Pancreas (tissue), 10 donors: ENCODE results near the gene PRDX6. TPM values are rescaled to one million over a fixed set of nuclear protein-coding genes. Genes with fewer than 3 reads are reported as not detected.
"Not testable (repeated sequence)": the region's sequence is repeated elsewhere in the genome, so short reads cannot be mapped to it uniquely, and the experiment has no call there.

Source experiments
- ATAC-seq, 4 donors: fragments of 200-7000 bp; cut with Tn5 transposase; one replicate each; pipeline versions ENCODE4 v1.8.0 to v1.9.1; 2020; ENCODE audit warnings: mild to moderate bottlenecking in 4 of 4, moderate library complexity in 4 of 4
- DNase-seq, 6 donors: peaks; one replicate each; pipeline ENCODE4 v3.0.0-alpha.2; 2020
- FAIRE-seq: peaks from 2 replicates; lab custom pipeline; 2012; peaks lifted over from hg19 to GRCh38; lab: Jason Lieb, UNC
- H3K27ac ChIP-seq, 4 donors: fragments of 200-600 bp; sonication (generic); 1 replicate in 3 of 4; 2 replicates in 1 of 4; pipeline versions ENCODE4 v1.5.0 to v1.8.0; 2020
- H3K27me3 ChIP-seq, 4 donors: fragments of 200-600 bp; one replicate each; pipeline ENCODE4 v1.8.0; 2021
- H3K36me3 ChIP-seq, 3 donors: fragments of 200-600 bp; sonication (generic) in 1 of 3; one replicate each; pipeline versions ENCODE4 v1.5.0 to v1.8.0; 2020 to 2021
- H3K4me1 ChIP-seq, 3 donors: fragments of 200-600 bp; one replicate each; pipeline ENCODE4 v1.8.0; 2021
- H3K4me3 ChIP-seq, 4 donors: fragments of 200-600 bp; sonication (generic) in 2 of 4; one replicate each; pipeline versions ENCODE4 v1.5.0 to v1.8.0; 2020 to 2021
- H3K9me3 ChIP-seq, 4 donors: fragments of 200-600 bp; one replicate each; pipeline ENCODE4 v1.8.0; 2021
- CTCF ChIP-seq, 4 donors: fragments of 200-600 bp; sonication (generic) in 3 of 4; IDR thresholded peaks; one replicate each; pipeline versions ENCODE4 v1.5.0 to v1.8.0; 2021; ENCODE audit warnings: antibody characterized with exemption in 4 of 4
- WGBS, 2 donors: extraction: QIAGEN DNeasy Blood & Tissue Kit; methylation state at CpG; one replicate each; pipeline ENCODE4 v1.1.7; 2013; 5-methylcytosine and 5-hydroxymethylcytosine counted together
- intact Hi-C, 3 donors: fragments of 100-400 bp; cut with DNase I; formaldehyde crosslinking; loops; one replicate each; pipeline versions ENCODE4 v1.11.1 to v1.14.2; 2022
- polyA plus RNA-seq, 2 donors: library from polyadenylated mRNA; stranded (reverse); fragments of 200-250 nt; gene quantifications; one replicate each; pipeline ENCODE4 v1.2.3, GENCODE V29; 2013
- total RNA-seq, 6 donors: library from RNA; stranded (reverse); fragmentation: NEBNext Ultra II Directional in 4 of 6; extraction: Animal tissue kit (Norgen Biotek cat#: 25700) in 4 of 6; gene quantifications; one replicate each; pipeline versions ENCODE4 v1.2.1 to v1.2.4, GENCODE V29; 2021 to 2023
- donor health status: healthy with polysubstance abuse.
- donor health status: DM: no; HTN: no; CAD: no; lungs with moderate emphysema.
- donor health status: DM: no; HTN: no; CAD: no.
- donor health status: control.
- donor health status: control.
- donor health status: Bipolar disorder and iron deficiency.
- donor health status: DM: yes; HTN: yes; CAD: no.
- donor health status: DM: no; HTN: no; CAD: no.
- donor health status: DM: no; HTN: no; CAD: no.
- donor health status: DM: yes; HTN: yes; CAD: no.

Gene PRDX6
- total and polyA plus RNA-seq, 8 donors, result 89.8 to 129 (median 106) TPM

- no peaks in the 10 kb centered on the region for H3K9me3 ChIP-seq
- peaks cover 0 to 8% (median 0%) of the 10 kb centered on the region in 3 donors for H3K4me1 ChIP-seq
- FAIRE-seq (no peak), DNase-seq (no peak), ATAC-seq (no peak)
- 90 to 91% methylated on average over 4 of the region's 4 CpGs for WGBS, 2 donors
- H3K27ac ChIP-seq, result no peak overlapping the region
- no peak overlapping the region for H3K4me3 ChIP-seq
- H3K27me3 ChIP-seq, result no peaks in the 10 kb centered on the region
- no peaks in the 10 kb centered on the region for H3K36me3 ChIP-seq
- intact Hi-C loops, result no loop called here
- no peak for TF ChIP-seq CTCF (IDR thresholded peaks at IDR 0.05)
These were observed 9.7 kb upstream of the PRDX6 start for GRCh38 chr1:173467426-173467825.

DNA sequence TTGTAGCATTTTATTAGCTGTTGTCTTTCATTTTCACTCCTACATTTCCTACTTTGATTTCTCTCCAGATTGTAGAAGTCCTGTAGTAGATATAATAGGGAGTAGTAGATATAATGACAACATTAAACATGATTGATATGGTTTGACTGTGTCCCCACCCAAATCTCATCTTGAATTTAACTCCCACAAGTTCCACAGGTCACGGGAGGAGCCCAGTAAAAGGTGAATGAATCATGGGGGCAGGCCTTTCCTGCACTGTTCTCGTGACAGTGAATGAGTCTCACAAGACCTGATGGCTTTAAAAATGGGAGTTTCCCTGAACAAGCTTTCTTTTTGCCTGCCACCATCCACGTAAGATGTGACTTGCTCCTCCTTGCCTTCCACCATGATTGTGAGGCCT lies 7.5 kb upstream of the PRDX6 start:
- no peak for FAIRE-seq
- TF ChIP-seq CTCF (IDR thresholded peaks at IDR 0.05), result no peak
- intact Hi-C loops, result no loop called here
- H3K9me3 ChIP-seq, result no peaks in the 10 kb centered on the region
- no peaks in the 10 kb centered on the region for H3K27me3 ChIP-seq
- WGBS, 2 donors, result 97% methylated on average over 3 of the region's 3 CpGs
- peaks cover 8 to 15% (median 12%) of the 10 kb centered on the region in 3 donors for H3K4me1 ChIP-seq
- no peaks in the 10 kb centered on the region for H3K36me3 ChIP-seq
- DNase-seq, result no peak
- H3K27ac ChIP-seq, result no peak overlapping the region
- H3K4me3 ChIP-seq, result no peak overlapping the region
- ATAC-seq, result no peak

DNA sequence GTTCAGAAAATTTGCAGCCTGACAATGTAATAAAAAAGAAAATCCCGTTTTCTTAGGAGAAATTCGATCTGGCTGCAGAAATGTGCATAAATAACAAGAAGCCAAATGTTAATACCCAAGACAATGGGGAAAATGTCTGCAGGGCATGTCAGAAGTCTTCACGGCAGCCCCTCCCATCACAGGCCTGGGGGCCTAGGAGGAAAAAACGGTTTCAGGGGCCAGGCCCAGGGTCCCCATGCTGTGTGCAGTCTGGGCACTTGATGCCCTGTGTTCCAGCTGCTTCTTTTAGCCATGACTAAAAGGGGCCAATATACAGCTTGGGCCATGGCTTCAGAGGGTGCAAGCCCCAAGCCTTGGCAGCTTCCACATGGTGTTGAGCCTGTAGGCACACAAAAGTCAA lies 6.5 kb upstream of the PRDX6 start:
- WGBS, 2 donors, result 94 to 99% methylated on average over 4 of the region's 4 CpGs
- TF ChIP-seq CTCF (IDR thresholded peaks at IDR 0.05), result no peak
- peaks cover 8 to 25% (median 12%) of the 10 kb centered on the region in 3 donors for H3K4me1 ChIP-seq
- no peak overlapping the region for H3K27ac ChIP-seq
- H3K36me3 ChIP-seq, result no peaks in the 10 kb centered on the region
- ATAC-seq (no peak), FAIRE-seq (no peak), DNase-seq (no peak)
- H3K27me3 ChIP-seq, result no peaks in the 10 kb centered on the region
- intact Hi-C loops, result no loop called here
- H3K9me3 ChIP-seq, result no peaks in the 10 kb centered on the region
- H3K4me3 ChIP-seq, result no peak overlapping the region

DNA sequence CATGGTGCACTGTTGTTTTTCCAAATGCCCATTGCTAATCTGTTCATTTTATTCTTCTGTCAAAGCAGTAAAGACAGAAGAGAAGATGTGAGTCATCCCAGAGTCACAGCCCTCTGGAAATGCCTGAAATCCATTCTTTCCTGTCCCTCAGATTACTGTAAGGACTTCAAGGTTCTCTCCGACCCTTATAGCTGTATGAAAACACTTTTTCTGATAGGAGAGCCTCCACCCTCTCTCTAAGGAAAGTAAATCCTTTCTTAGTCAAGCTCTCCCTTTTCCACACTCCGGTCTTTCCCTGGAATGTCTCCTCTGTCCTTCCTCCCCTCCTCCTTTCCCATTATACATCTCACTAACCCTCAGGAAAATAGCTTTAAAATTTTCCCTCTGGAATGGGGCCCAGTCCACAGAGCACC lies 3.5 kb upstream of the PRDX6 start:
- peaks cover 8 to 37% (median 15%) of the 10 kb centered on the region in 3 donors for H3K4me1 ChIP-seq
- H3K36me3 ChIP-seq, result no peaks in the 10 kb centered on the region
- intact Hi-C loops, result no loop called here
- no peak overlapping the region for H3K4me3 ChIP-seq
- TF ChIP-seq CTCF (IDR thresholded peaks at IDR 0.05), result no peak
- WGBS, 2 donors, result 56 to 64% methylated on average over 2 of the region's 2 CpGs
- FAIRE-seq (no peak), DNase-seq (no peak), ATAC-seq (no peak)
- H3K27ac ChIP-seq, result peak overlapping the region in 3 of 4 donors; percentile 12 to 98 (median 98)
- H3K27me3 ChIP-seq, result no peaks in the 10 kb centered on the region
- H3K9me3 ChIP-seq, result no peaks in the 10 kb centered on the region

- intact Hi-C loops, result no loop called here
- Histone ChIP-seq H3K9me3 (no peaks in the 10 kb centered on the region), H3K36me3 (no peaks in the 10 kb centered on the region), H3K27ac (peak overlapping the region in 3 of 4 donors; percentile 0 to 98 (median 98)), H3K4me1 (peaks cover 13 to 43% (median 19%) of the 10 kb centered on the region in 3 donors), H3K27me3 (no peaks in the 10 kb centered on the region), H3K4me3 (peak overlapping the region in 2 of 4 donors; percentile 77 to 89)
- no peak for FAIRE-seq
- no peak for TF ChIP-seq CTCF (IDR thresholded peaks at IDR 0.05)
- WGBS, 2 donors, result 39 to 46% methylated on average over 5 of the region's 5 CpGs
- no peak for ATAC-seq
- DNase-seq, result no peak
These were observed 2.9 kb upstream of the PRDX6 start for GRCh38 chr1:173474097-173474779.

- WGBS, 2 donors, result 41 to 42% methylated on average over 17 of the region's 17 CpGs
- Histone ChIP-seq H3K27ac (peak overlapping the region in 3 of 4 donors; percentile 93 to 98 (median 98)), H3K4me1 (peaks cover 19 to 49% (median 24%) of the 10 kb centered on the region in 3 donors), H3K4me3 (peak overlapping the region in 2 of 4 donors; percentile 77 to 89)
- intact Hi-C loops, FAIRE-seq, H3K27me3 ChIP-seq, H3K9me3 ChIP-seq, H3K36me3 ChIP-seq, ATAC-seq: not testable (repeated sequence)
- DNase-seq, result peak in 1 of 6 donors; percentile 23
These were observed 2.2 kb upstream of the PRDX6 start for GRCh38 chr1:173474780-173475421.
